ENCODE results near the gene DENND4C.

- TF ChIP-seq CTCF (conservative IDR thresholded peaks at IDR 0.05; ENCODE audit: low read length) (no peak), EZH2phosphoT487 (IDR thresholded peaks at IDR 0.05; ENCODE audit: borderline replicate concordance, low read depth, low read length) (no peak)
These were observed 156.1 kb downstream of the DENND4C start for GRCh38 chr9:19386502-19387044.
